Measurements from ENCODE around the gene RHOT2.
A peak's percentile ranks its signal among the peaks of the same experiment; 100 is the strongest.

RHOT2 gene

GRCh38 chr16:693364-693763, 25.4 kb downstream of the RHOT2 start:
- Histone ChIP-seq H3K36me3 (ENCODE audit: insufficient read depth, low read length) (no peaks in the 10 kb centered on the region), H3K9me3 (ENCODE audit: low read length) (no peaks in the 10 kb centered on the region), H3K9ac (ENCODE audit: low read length) (no peak overlapping the region; the same call in 1 of the 2 replicates), H3K79me2 (ENCODE audit: insufficient read depth, low read length) (no peaks in the 10 kb centered on the region), H4K20me1 (ENCODE audit: insufficient read depth, low read length) (no peaks in the 10 kb centered on the region), H3K27ac (ENCODE audit: low read depth, low read length, poor library complexity, severe bottlenecking) (no peak overlapping the region), H3K4me2 (ENCODE audit: low read length) (peak overlapping the region; percentile 94), H3K4me1 (ENCODE audit: insufficient read depth, low read length, severe bottlenecking) (peaks cover 41% of the 10 kb centered on the region), H3K27me3 (ENCODE audit: insufficient read depth, low read length) (no peaks in the 10 kb centered on the region; the same call in 1 of the 2 replicates), H3F3A (ENCODE audit: insufficient read depth, low read length) (no peaks in the 10 kb centered on the region), H2AFZ (ENCODE audit: low read length) (no peak overlapping the region), H3K9me2 (ENCODE audit: low read depth, low read length) (no peaks in the 10 kb centered on the region), H3K4me3 (ENCODE audit: low read depth, low read length, poor library complexity, severe bottlenecking) (peak overlapping the region; percentile 70)
- no peak for TF ChIP-seq EZH2 (IDR thresholded peaks at IDR 0.05; ENCODE audit: borderline replicate concordance, low read length)
- TF ChIP-seq CTCF (IDR thresholded peaks at IDR 0.05; ENCODE audit: low read length): no peak

GRCh38 chr16:693766-694165, 25.8 kb downstream of the RHOT2 start:
- no peak overlapping the region for H2AFZ ChIP-seq (ENCODE audit: low read length)
- no peak overlapping the region for H3K27ac ChIP-seq (ENCODE audit: low read depth, low read length, poor library complexity, severe bottlenecking)
- peaks cover 37% of the 10 kb centered on the region for H3K4me1 ChIP-seq (ENCODE audit: insufficient read depth, low read length, severe bottlenecking)
- H4K20me1 ChIP-seq (ENCODE audit: insufficient read depth, low read length): no peaks in the 10 kb centered on the region
- H3K9me2 ChIP-seq (ENCODE audit: low read depth, low read length): no peaks in the 10 kb centered on the region
- H3K79me2 ChIP-seq (ENCODE audit: insufficient read depth, low read length): no peaks in the 10 kb centered on the region
- no peaks in the 10 kb centered on the region for H3K36me3 ChIP-seq (ENCODE audit: insufficient read depth, low read length)
- H3K9ac ChIP-seq (ENCODE audit: low read length): no peak overlapping the region; the same call in 1 of the 2 replicates
- no peaks in the 10 kb centered on the region for H3F3A ChIP-seq (ENCODE audit: insufficient read depth, low read length)
- H3K4me2 ChIP-seq (ENCODE audit: low read length): peak overlapping the region; percentile 94
- no peaks in the 10 kb centered on the region for H3K9me3 ChIP-seq (ENCODE audit: low read length)
- H3K4me3 ChIP-seq (ENCODE audit: low read depth, low read length, poor library complexity, severe bottlenecking): peak overlapping the region; percentile 70
- H3K27me3 ChIP-seq (ENCODE audit: insufficient read depth, low read length): no peaks in the 10 kb centered on the region; the same call in 1 of the 2 replicates
- no peak for TF ChIP-seq EZH2 (IDR thresholded peaks at IDR 0.05; ENCODE audit: borderline replicate concordance, low read length)
- TF ChIP-seq CTCF (IDR thresholded peaks at IDR 0.05; ENCODE audit: low read length): no peak

GRCh38 chr16:694187-694862, 26.4 kb downstream of the RHOT2 start:
- peak overlapping the region; percentile 94 for H3K4me2 ChIP-seq (ENCODE audit: low read length)
- no peak overlapping the region for H3K27ac ChIP-seq (ENCODE audit: low read depth, low read length, poor library complexity, severe bottlenecking)
- no peak overlapping the region for H2AFZ ChIP-seq (ENCODE audit: low read length)
- peak overlapping the region; percentile 70 for H3K4me3 ChIP-seq (ENCODE audit: low read depth, low read length, poor library complexity, severe bottlenecking)
- H3K27me3 ChIP-seq (ENCODE audit: insufficient read depth, low read length): no peaks in the 10 kb centered on the region; the same call in 1 of the 2 replicates
- no peaks in the 10 kb centered on the region for H3K36me3 ChIP-seq (ENCODE audit: insufficient read depth, low read length)
- no peaks in the 10 kb centered on the region for H3K79me2 ChIP-seq (ENCODE audit: insufficient read depth, low read length)
- no peaks in the 10 kb centered on the region for H3K9me2 ChIP-seq (ENCODE audit: low read depth, low read length)
- no peaks in the 10 kb centered on the region for H4K20me1 ChIP-seq (ENCODE audit: insufficient read depth, low read length)
- TF ChIP-seq EZH2 (IDR thresholded peaks at IDR 0.05; ENCODE audit: borderline replicate concordance, low read length): no peak
- TF ChIP-seq CTCF (IDR thresholded peaks at IDR 0.05; ENCODE audit: low read length): no peak
- H3K9ac ChIP-seq (ENCODE audit: low read length): peak overlapping the region; percentile 67
- H3K9me3 ChIP-seq (ENCODE audit: low read length): no peaks in the 10 kb centered on the region
- peaks cover 31% of the 10 kb centered on the region for H3K4me1 ChIP-seq (ENCODE audit: insufficient read depth, low read length, severe bottlenecking)
- no peaks in the 10 kb centered on the region for H3F3A ChIP-seq (ENCODE audit: insufficient read depth, low read length)
